OCI-M2 (cell line): ENCODE measurements around the gene DDX1.
"Not testable (repeated sequence)": the region's sequence is repeated elsewhere in the genome, so short reads cannot be mapped to it uniquely, and the experiment has no call there.

Experiments
- DNase-seq: peaks from one replicate; lab custom pipeline; 2025; ENCODE audit not compliant: unreplicated experiment; lab: John Stamatoyannopoulos, UW

Gene DDX1

DNA sequence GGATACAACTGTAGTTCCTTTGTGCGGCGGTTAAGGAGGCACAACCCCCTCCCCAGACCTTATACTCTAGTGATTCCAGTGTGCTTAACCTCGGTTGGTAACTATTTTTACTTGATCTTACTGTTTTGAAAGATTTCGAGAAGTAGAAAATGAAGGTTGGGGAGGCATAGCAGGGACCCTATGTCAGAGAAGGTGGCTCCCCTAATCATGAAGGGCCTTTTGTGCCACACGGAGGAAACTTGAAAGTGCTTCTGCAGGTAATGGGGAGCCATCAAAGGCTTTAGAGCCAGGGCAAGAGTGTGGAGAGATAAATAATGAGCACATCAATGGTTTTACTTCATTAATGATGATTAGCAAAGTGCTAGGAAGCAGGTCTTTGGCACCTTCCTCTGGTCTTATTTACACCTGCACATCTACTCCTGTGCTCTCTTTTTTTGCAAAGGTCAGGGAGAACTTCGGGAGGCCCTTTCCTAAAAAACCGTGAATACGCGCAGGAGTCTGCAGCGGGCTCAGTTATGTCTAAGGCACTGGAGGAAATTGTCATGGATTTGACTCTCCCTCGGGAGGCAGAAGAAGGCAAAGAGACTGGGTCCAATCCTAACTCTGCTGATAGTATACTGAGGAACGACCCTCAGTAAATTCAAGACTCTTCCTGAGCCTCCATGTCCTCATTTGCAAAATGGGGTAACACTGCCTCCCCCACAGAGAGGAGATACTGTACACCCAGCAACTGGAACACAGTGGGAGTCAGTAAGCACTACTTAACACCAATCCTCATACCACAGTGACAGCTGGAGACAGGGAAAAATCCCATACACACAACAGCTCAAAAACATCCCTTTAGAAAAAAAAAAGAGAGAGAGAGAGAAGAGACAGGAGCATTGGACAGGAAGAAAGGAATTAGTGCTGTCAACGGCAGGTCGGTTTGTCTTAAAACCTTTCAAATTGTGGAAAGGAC lies 81.6 kb downstream of the DDX1 start:
- no peak for DNase-seq

GRCh38 chr2:15673919-15674636 lies 82.4 kb downstream of the DDX1 start:
- DNase-seq: no peak

- no peak for DNase-seq
Observed at GRCh38 chr2:15674637-15675455, 83.2 kb downstream of the DDX1 start.

GRCh38 chr2:15675456-15676195 lies 84.0 kb downstream of the DDX1 start:
- DNase-seq: no peak

DNA sequence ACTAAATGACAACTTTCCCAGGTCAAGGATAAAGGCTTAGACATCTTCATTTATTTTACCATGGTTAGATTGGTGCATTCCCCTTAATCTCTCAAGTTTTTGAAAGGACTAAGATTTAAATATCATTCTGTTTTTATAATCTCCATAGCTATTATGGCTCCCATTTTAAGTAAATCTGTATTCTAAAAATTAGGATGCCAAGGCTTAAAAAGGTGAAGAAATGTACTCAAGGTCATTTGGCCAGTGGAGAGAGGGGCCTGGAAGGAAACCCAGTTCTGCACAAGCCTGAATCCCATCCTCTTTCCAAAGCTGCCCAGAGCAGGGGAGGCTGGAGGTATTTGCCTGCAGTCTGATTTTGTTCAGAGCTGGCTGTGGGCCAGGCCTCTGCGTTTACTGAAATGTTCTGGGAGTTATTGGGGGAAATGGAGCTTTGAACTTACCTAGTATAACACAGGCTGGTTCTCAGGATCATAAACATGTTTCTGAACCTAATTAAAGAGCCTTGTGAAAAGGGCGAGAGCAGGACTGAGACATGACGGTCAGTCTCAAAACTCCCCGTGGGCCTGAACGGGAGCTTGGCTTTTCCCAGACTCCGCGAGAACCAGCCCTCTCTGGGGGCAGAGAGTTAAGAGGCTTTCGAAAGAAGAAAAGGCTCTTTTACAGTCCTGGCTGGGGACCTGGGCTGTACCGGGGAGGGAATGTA lies 85.6 kb downstream of the DDX1 start:
- DNase-seq: no peak

DNA sequence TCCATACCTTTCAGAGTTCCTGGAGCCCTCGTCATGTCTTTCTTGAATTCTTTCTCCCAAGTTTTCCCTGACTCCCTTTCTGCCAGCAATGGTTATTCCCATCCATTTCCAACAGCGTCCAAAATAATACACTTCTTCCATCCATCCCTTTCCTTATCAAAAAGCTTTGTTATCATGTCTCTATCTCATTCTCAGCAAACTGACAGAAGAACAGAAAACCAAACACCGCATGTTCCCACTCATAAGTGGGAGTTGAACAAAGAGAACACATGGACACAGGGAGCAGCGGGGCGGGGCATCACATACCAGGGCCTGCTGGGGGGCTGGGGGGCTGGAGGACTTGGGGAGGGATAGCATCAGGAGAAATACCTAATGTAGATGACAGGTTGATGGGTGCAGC lies 86.7 kb downstream of the DDX1 start:
- DNase-seq: no peak

DNA sequence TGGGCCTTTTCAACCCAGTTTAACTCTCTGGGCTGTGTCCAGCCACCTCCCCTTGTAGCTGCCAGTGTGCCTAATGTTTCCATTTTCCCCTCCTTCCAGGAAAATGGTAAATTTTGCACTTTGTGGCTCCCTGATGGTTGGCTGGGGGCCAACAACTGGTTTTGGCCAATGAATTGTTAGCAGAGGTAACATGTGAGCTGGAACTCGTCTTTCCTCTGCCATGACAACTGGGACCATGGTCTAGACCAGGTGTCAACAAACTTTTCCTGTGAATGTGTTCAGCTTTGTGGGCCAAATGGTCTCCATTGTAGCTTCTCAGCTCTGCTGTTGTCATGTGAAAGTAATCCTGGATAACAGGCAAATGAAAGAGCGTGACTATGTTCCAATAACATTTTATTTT lies 87.2 kb downstream of the DDX1 start:
- DNase-seq: no peak

DNA sequence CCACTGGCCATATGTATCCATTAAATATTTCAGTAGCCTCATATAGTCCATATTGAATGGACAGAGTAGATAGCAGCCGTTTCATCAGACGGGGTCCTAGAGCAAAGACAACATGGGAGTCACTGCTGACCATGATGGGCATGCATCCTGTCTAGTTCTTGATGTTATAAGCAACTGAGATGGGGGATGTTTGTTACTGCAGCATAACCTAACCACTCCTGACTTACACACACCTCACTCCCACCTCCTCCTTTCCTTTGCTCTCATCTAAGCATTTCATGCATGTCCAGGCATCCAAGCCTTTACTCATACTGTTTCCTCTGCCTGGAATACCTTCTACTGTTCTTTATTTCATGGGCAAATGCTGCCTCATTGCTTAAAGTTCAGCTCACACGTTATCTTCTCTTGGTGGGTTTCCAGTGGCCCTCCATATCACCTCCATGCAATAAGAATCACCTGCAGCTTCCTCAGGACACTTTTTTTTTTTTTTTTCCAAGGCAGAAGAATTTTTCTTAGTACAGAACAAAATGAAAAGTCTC lies 87.8 kb downstream of the DDX1 start:
- DNase-seq: no peak

- DNase-seq: not testable (repeated sequence)
Observed at GRCh38 chr2:15680132-15680531, 88.5 kb downstream of the DDX1 start.
